ENCODE data around the gene F8. TPM values are rescaled to one million over a fixed set of nuclear protein-coding genes. Genes with fewer than 3 reads are reported as not detected.

The F8 gene
- total RNA-seq, 1 experiment from 2014 or later: 12.4 TPM

DNA sequence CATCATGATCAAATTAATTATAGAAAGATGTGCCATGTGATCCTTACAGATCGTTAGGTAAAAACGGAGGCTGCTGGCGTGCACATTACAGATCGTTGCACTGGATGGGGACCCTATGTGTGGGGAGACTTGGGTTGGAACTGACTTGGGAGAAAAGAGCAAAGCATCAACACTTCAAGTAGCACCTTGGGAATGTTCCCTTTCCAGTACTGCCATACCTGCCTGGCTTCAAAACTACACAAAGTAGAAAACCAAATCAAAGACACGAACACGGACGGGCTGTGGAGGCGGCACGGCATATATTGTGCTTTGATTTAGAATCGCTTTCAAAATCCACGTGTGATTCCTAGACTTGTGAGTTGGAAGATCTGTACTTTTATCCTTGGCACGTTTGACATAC, 47.5 kb upstream of the F8 start:
- peak overlapping the region; percentile 98 for H3K27ac ChIP-seq (ENCODE audit: low read length)
- H3K9me3 ChIP-seq (ENCODE audit: control insufficient read depth, insufficient read depth, low read depth, low read length): no peaks in the 10 kb centered on the region
- TSS peak; percentile 78 for BruUV-seq (replicated peaks)
- H3K27me3 ChIP-seq (ENCODE audit: control insufficient read depth, insufficient read depth, low read length): no peaks in the 10 kb centered on the region
- TF ChIP-seq SIN3A (IDR thresholded peaks at IDR 0.05; ENCODE audit: borderline replicate concordance, insufficient read depth, low read depth, low read length): no peak
- no peak for TF ChIP-seq TCF7L2 (IDR thresholded peaks at IDR 0.05; ENCODE audit: low read depth, low read length)
- TF ChIP-seq POLR2AphosphoS5 (IDR thresholded peaks at IDR 0.05; ENCODE audit: low read depth, low read length): no peak
- TF ChIP-seq, protein P1, sequence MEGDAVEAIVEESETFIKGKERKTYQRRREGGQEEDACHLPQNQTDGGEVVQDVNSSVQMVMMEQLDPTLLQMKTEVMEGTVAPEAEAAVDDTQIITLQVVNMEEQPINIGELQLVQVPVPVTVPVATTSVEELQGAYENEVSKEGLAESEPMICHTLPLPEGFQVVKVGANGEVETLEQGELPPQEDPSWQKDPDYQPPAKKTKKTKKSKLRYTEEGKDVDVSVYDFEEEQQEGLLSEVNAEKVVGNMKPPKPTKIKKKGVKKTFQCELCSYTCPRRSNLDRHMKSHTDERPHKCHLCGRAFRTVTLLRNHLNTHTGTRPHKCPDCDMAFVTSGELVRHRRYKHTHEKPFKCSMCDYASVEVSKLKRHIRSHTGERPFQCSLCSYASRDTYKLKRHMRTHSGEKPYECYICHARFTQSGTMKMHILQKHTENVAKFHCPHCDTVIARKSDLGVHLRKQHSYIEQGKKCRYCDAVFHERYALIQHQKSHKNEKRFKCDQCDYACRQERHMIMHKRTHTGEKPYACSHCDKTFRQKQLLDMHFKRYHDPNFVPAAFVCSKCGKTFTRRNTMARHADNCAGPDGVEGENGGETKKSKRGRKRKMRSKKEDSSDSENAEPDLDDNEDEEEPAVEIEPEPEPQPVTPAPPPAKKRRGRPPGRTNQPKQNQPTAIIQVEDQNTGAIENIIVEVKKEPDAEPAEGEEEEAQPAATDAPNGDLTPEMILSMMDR (IDR thresholded peaks at IDR 0.05): no peak
- TF ChIP-seq, protein P2, sequence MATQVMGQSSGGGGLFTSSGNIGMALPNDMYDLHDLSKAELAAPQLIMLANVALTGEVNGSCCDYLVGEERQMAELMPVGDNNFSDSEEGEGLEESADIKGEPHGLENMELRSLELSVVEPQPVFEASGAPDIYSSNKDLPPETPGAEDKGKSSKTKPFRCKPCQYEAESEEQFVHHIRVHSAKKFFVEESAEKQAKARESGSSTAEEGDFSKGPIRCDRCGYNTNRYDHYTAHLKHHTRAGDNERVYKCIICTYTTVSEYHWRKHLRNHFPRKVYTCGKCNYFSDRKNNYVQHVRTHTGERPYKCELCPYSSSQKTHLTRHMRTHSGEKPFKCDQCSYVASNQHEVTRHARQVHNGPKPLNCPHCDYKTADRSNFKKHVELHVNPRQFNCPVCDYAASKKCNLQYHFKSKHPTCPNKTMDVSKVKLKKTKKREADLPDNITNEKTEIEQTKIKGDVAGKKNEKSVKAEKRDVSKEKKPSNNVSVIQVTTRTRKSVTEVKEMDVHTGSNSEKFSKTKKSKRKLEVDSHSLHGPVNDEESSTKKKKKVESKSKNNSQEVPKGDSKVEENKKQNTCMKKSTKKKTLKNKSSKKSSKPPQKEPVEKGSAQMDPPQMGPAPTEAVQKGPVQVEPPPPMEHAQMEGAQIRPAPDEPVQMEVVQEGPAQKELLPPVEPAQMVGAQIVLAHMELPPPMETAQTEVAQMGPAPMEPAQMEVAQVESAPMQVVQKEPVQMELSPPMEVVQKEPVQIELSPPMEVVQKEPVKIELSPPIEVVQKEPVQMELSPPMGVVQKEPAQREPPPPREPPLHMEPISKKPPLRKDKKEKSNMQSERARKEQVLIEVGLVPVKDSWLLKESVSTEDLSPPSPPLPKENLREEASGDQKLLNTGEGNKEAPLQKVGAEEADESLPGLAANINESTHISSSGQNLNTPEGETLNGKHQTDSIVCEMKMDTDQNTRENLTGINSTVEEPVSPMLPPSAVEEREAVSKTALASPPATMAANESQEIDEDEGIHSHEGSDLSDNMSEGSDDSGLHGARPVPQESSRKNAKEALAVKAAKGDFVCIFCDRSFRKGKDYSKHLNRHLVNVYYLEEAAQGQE (IDR thresholded peaks at IDR 0.05; ENCODE audit: insufficient read depth in 1 of 2, low read depth in 2 of 2, low read length in 1 of 2): no peak
- intact Hi-C loops (cut with micrococcal nuclease; ENCODE audit: unreplicated experiment) (no loop called here), in situ Hi-C loops (cut with HindIII; ENCODE audit: low pct_unique_long_range_greater_than_20kb, low sequenced_read_pairs) (no loop called here)
- H3K36me3 ChIP-seq (ENCODE audit: control insufficient read depth, insufficient read depth, low read length): peaks cover 9% of the 10 kb centered on the region; the same call in 1 of the 2 replicates
- DNase-seq (ENCODE audit: low read depth, low spot score): no peak
- peak overlapping the region; percentile 85 to 95 for H3K4me3 ChIP-seq (ENCODE audit: low read depth in 2 of 2, low read length in 2 of 2)
- ATAC-seq: no peak
- ChIA-PET CTCF (no interaction called here), POLR2A (no interaction called here)
- H3K4me1 ChIP-seq (ENCODE audit: control insufficient read depth, insufficient read depth, low read length): peaks cover 25% of the 10 kb centered on the region

DNA sequence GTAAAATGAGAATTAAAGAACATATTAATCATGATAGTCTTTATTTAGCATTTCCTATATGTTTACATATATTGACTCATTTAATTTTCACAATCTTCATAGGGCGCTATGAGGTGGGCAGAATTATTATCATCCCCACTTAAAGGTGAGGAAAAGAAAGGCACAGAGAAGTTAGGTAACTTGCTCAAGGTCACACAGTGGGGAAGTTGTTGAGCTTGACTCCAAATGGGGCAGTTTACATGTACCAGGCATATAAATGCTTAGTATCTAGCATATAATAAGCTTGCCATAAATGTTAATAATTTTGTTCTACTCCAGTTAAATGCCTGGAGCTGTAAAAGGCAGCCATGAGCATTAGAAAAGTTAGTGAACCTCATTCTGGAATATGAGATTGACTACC, 46.9 kb upstream of the F8 start:
- intact Hi-C loops (cut with micrococcal nuclease; ENCODE audit: unreplicated experiment) (no loop called here), in situ Hi-C loops (cut with HindIII; ENCODE audit: low pct_unique_long_range_greater_than_20kb, low sequenced_read_pairs) (no loop called here)
- Histone ChIP-seq H3K4me3 (ENCODE audit: low read depth in 2 of 2, low read length in 2 of 2) (peak overlapping the region; percentile 85 to 95), H3K4me1 (ENCODE audit: control insufficient read depth, insufficient read depth, low read length) (peaks cover 25% of the 10 kb centered on the region), H3K27ac (ENCODE audit: low read length) (peak overlapping the region; percentile 98), H3K27me3 (ENCODE audit: control insufficient read depth, insufficient read depth, low read length) (no peaks in the 10 kb centered on the region), H3K9me3 (ENCODE audit: control insufficient read depth, insufficient read depth, low read depth, low read length) (no peaks in the 10 kb centered on the region), H3K36me3 (ENCODE audit: control insufficient read depth, insufficient read depth, low read length) (peaks cover 5% of the 10 kb centered on the region; the same call in 1 of the 2 replicates)
- DNase-seq (ENCODE audit: low read depth, low spot score) (no peak), ATAC-seq (no peak)
- ChIA-PET CTCF (no interaction called here), POLR2A (no interaction called here)
- no TSS peak for BruUV-seq (replicated peaks)
- no peak for TF ChIP-seq POLR2AphosphoS5 (IDR thresholded peaks at IDR 0.05; ENCODE audit: low read depth, low read length)
- TF ChIP-seq, protein P2 (IDR thresholded peaks at IDR 0.05; ENCODE audit: insufficient read depth in 1 of 2, low read depth in 2 of 2, low read length in 1 of 2): no peak
- no peak for TF ChIP-seq TCF7L2 (IDR thresholded peaks at IDR 0.05; ENCODE audit: low read depth, low read length)
- no peak for TF ChIP-seq SIN3A (IDR thresholded peaks at IDR 0.05; ENCODE audit: borderline replicate concordance, insufficient read depth, low read depth, low read length)
- TF ChIP-seq, protein P1 (IDR thresholded peaks at IDR 0.05): no peak
